ENCODE data around the gene NRG3.
"Not testable (repeated sequence)": the region's sequence is repeated elsewhere in the genome, so short reads cannot be mapped to it uniquely, and the experiment has no call there.

Gene NRG3

GRCh38 chr10:82282782-82283456 lies 407.9 kb downstream of the NRG3 start:
- no peak for DNase-seq (ENCODE audit: low spot score)

GRCh38 chr10:82284180-82284579 lies 409.2 kb downstream of the NRG3 start:
- DNase-seq (ENCODE audit: low spot score) = no peak

GRCh38 chr10:82288461-82288881 lies 413.5 kb downstream of the NRG3 start:
- DNase-seq (ENCODE audit: low spot score) = no peak

- DNase-seq (ENCODE audit: low spot score) = no peak
Observed at GRCh38 chr10:82289945-82290344, 415.0 kb downstream of the NRG3 start.

GRCh38 chr10:82294874-82295378 lies 419.9 kb downstream of the NRG3 start:
- no peak for DNase-seq (ENCODE audit: low spot score)

- DNase-seq (ENCODE audit: low spot score) = no peak
Observed at GRCh38 chr10:82308641-82309040, 433.6 kb downstream of the NRG3 start.

- no peak for DNase-seq (ENCODE audit: low spot score)
Observed at GRCh38 chr10:82310839-82311238, 435.8 kb downstream of the NRG3 start.

- DNase-seq (ENCODE audit: low spot score) = no peak
Observed at GRCh38 chr10:82313401-82313800, 438.4 kb downstream of the NRG3 start.

GRCh38 chr10:82318534-82318933 lies 443.5 kb downstream of the NRG3 start:
- DNase-seq (ENCODE audit: low spot score) = no peak

GRCh38 chr10:82319074-82319473 lies 444.1 kb downstream of the NRG3 start:
- no peak for DNase-seq (ENCODE audit: low spot score)

- DNase-seq (ENCODE audit: low spot score) = no peak
Observed at GRCh38 chr10:82319562-82319961, 444.6 kb downstream of the NRG3 start.

GRCh38 chr10:82321724-82322123 lies 446.7 kb downstream of the NRG3 start:
- no peak for DNase-seq (ENCODE audit: low spot score)

GRCh38 chr10:82331716-82332115 lies 456.7 kb downstream of the NRG3 start:
- DNase-seq (ENCODE audit: low spot score) = no peak

GRCh38 chr10:82335831-82336230 lies 460.8 kb downstream of the NRG3 start:
- no peak for DNase-seq (ENCODE audit: low spot score)

- no peak for DNase-seq (ENCODE audit: low spot score)
Observed at GRCh38 chr10:82340166-82340565, 465.2 kb downstream of the NRG3 start.

- DNase-seq (ENCODE audit: low spot score) = not testable (repeated sequence)
Observed at GRCh38 chr10:82349590-82349989, 474.6 kb downstream of the NRG3 start.

GRCh38 chr10:82353381-82353780 lies 478.4 kb downstream of the NRG3 start:
- DNase-seq (ENCODE audit: low spot score) = no peak

- DNase-seq (ENCODE audit: low spot score) = no peak
Observed at GRCh38 chr10:82358486-82359099, 483.6 kb downstream of the NRG3 start.

GRCh38 chr10:82361256-82361655 lies 486.3 kb downstream of the NRG3 start:
- no peak for DNase-seq (ENCODE audit: low spot score)

- DNase-seq (ENCODE audit: low spot score) = no peak
Observed at GRCh38 chr10:82377608-82378007, 502.6 kb downstream of the NRG3 start.

GRCh38 chr10:82378146-82378545 lies 503.2 kb downstream of the NRG3 start:
- DNase-seq (ENCODE audit: low spot score) = no peak

GRCh38 chr10:82383350-82383749 lies 508.4 kb downstream of the NRG3 start:
- no peak for DNase-seq (ENCODE audit: low spot score)

GRCh38 chr10:82390866-82391658 lies 516.1 kb downstream of the NRG3 start:
- no peak for DNase-seq (ENCODE audit: low spot score)

Data from cerebellar cortex (tissue), 1 donor.